Umbilical cord (tissue), 2 donors: ENCODE results near the gene CNTNAP2. TPM values are rescaled to one million over a fixed set of nuclear protein-coding genes. Genes with fewer than 3 reads are reported as not detected.
A peak's percentile ranks its signal among the peaks of the same experiment; 100 is the strongest.
"Not testable (repeated sequence)": the region's sequence is repeated elsewhere in the genome, so short reads cannot be mapped to it uniquely, and the experiment has no call there.

ENCODE experiments used
- DNase-seq: peaks from one replicate; pipeline ENCODE4 v3.0.0-alpha.2; 2015; ENCODE audit warnings: low spot score
- total RNA-seq: library from RNA; depleted of rRNA; stranded (reverse); fragments of >200 nt; gene quantifications from one replicate; pipeline ENCODE4 v1.2.3, GENCODE V29; 2014; ENCODE audit warnings: low replicate concordance; ENCODE audit not compliant: insufficient read depth

The CNTNAP2 gene
- total RNA-seq, 1 donor from 2014 or later, result 81.1 TPM

DNA sequence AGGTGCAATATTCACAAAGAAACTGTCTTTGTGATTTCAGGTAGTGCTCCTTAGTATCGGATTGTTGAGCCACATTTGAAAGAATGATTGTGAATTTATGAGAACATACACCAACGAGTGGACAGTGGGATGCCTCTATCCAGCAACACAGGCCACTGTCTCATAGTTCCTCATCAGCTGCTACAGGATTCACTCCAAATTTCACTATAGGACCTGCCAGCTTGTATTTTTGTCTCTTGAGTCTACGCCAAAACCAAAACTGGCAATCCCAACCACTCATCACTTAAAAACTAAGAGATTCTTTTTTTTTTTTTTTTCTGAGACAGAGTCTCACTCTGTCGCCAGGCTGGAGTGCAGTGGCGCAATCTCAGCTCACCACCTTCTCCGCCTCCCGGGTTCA lies 964.5 kb downstream of the CNTNAP2 start:
- DNase-seq, result no peak

DNA sequence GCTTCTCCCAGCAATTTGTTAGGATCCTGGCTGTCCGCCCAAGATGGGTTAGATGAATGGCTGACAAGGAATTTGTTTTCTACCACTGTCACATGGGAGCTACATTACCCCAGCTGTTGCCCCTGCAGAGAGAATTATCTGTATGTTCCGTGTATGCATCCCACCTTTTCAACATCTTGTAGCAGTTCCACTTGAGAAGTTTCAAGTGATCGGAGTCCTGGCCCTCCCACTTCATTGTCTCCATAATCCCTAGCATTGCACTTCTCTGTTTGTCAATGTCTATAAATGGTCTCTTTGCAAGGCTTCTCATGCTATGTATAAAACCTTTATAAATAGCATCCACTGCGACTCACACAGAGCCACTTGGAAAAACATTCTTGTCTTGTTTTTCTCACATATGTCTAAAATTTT lies 972.5 kb downstream of the CNTNAP2 start:
- no peak for DNase-seq

DNA sequence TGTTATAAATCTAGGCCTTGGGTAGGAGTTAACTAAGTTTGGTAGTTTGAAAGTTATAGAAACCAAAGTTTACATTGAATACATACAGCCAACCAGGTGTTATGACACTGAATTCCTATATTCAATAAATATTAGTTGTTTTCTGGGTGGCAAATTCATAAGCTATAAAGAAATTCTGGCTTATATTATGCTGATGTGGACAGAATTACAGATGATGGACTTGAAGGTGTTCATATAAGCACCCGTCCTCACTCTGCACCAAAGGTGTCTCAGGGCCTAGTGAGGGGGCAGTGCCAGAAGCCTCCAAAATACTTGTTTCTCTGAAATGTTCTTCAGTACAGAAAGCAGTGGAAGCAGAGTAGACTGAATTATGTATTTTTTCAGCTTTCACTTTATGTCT lies 973.0 kb downstream of the CNTNAP2 start:
- DNase-seq, result no peak

DNA sequence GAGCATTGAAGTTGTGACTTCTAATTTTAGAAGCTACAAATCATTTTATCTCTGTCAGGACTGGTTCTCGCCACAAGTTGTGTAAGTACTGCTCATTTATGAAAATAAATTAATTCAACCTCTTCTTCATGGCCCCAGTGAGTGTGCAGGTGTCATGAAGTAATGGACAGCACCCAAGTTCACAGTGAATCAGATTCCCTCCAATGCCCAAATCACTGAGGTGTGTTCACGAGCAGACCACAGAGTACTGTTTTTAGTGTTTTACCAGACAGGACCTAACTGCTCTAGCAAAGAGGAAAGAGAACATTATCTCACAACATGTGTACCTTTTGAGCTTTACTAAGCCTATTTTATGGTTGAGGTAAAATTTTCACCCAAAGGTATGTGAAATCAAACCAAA lies 980.0 kb downstream of the CNTNAP2 start:
- no peak for DNase-seq

DNA sequence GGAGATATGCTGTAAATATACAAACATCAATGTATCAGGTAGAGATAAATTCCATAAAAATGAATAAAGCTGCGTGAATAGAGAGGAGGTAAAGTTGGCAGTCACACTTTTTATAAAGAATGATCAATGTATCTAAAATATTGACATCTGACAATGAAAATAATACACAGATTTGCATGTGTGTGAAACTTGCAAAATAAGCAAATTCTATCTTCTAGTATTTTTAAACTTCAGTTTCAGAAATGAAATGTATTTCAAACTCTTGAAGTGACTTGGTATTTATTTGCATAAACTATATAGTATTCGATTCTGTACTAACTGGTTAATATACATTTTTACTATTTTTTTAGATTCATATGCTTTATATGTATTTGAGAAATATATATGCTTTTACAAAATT lies 986.6 kb downstream of the CNTNAP2 start:
- DNase-seq, result no peak

DNA sequence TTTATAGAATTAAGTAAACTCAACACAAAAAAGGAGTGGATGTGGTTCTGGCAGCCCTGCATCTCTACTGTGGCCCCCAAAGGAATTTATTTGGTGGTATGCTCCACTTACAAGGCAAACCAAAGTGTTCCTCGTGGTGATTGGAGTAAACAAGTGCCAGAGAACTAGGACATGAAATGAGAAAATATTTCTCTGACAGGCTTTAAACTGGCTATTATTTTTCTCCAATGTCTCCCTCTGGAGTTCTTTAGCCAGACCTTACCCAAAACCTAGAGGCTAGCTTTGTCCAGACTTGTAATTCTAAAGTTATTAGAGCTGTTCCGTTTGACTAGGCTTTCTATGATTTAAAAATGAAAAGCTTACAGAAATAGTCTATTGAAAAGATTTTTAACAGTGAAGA lies 990.1 kb downstream of the CNTNAP2 start:
- no peak for DNase-seq

DNA sequence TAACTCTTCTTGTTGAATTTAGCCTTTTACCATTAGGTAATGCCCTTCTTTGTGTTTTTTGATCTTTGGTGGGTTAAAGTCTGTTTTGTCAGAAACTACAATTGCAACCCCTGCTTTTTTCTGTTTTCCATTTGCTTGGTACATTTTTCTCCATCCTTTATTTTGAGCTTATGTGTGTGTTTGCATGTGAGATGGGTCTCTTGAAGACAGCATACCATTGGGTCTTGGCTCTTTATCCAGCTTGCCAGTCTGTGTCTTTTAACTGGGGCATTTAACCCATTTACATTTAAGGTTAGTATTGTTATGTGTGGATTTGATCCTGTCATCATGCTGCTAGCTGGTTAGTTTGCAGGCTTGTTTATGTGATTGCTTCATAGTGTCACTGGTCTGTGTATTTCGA lies 997.9 kb downstream of the CNTNAP2 start:
- DNase-seq, result not testable (repeated sequence)

DNA sequence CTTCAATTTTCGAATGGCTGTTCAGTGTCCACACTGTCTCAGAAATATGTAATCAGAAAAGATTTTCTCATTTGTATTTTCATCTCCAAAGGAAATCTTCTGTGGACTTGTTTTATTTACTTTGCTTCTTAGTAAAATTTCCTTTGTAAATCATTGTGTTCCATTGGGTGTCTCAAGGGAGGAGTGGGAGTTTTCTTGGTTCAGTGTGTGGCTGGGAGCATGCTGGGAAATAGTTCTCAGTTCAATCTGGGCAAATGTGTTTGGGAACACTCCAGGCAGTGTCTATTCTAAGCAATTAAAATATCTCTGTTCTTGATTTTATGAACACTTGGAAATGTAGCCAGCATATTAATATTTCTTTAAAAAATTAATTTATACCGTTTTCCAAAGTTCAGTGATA lies 1019.8 kb downstream of the CNTNAP2 start:
- DNase-seq, result no peak

DNA sequence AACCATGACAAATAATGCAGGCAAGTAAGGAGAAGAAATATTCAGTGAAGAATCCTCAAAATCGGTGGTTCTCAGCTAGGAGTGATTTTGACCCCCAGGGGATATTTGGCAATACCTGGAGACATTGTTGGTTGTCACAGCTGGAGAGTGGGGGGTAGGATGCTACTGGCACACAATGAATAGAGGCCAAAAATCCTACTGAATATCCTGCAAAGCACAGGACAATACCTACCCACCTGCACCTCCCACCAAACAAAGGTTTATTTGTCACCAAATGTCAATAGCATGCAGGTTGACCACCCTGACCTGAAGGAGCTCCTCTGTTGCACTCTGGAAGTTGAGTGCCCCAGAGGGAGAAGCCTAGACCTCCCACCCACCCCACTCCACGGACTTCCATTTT lies 1028.6 kb downstream of the CNTNAP2 start:
- no peak for DNase-seq

DNA sequence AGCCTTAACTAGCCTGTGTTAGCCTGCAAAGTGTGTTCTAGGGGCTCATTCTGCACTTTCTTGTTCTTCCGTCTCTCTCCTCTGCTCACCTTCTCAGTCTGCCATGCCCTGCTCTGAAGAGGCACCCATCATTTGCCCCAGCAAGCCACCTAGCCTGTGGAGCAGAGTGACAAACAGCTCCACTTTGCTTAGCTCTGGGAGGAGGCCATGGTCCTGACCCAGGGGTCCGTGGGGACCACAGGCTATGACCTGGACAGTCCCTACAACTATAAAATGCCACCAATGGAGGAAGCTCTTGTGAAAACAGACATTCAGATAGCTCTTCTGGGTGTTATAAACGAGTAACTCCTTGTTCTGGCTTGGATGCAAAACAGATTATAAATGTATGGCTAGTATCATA lies 1029.6 kb downstream of the CNTNAP2 start:
- DNase-seq, result no peak

DNA sequence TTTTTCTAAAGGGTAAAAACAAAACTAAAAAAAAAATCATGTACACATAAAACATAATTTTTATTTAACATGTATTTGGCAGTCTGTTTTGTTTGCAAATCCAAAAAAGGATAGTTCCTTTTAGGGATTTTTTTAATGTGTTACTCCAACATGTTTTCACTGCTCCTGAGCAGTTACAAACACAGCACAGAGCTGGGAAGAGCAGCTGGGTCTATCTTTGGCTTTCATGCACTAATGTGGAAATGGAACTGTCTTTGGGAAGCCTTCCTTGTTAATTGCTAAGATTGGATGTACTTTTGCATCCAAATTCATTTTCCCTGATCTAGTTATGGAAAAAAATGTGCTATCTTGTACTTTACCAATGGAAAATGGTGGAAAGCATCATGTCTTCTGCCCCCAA lies 1035.1 kb downstream of the CNTNAP2 start:
- no peak for DNase-seq

DNA sequence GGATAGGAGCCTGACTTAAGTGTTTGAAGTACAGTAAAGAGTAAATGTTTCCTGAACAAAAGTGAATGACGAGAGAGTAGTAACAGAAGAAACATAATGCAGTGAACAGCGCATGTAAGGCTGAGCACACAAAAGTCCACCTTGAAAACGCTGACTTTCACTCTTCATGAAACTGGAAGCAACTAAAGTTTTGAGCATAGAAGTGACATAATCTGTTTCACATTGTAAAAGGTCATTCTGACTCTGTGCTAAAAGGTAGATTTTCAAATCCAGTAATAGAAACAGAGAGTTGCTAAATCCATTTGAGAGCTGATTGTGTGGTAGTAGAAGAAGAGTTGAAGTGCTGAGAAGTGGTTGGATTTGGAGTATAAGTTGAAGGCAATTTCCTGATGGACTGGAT lies 1037.0 kb downstream of the CNTNAP2 start:
- no peak for DNase-seq

DNA sequence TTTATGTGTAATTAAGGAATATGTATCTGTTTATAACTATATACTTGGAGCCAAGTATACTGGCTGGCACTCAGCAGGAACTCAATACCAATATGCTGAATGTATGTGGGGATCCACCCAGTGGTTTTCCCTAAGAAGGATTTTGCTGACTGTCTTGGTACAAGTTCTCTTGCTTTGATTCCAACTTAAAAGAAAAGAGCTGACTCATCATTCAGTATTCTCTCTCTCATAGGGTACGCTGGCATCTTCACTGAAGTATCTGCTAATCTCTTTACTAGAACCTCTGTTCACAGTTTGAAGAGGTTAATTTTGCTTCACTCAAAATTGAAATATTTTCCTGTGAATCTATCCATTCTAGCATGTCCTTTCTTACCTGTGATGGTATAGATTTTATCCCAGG lies 1044.8 kb downstream of the CNTNAP2 start:
- DNase-seq, result no peak

DNA sequence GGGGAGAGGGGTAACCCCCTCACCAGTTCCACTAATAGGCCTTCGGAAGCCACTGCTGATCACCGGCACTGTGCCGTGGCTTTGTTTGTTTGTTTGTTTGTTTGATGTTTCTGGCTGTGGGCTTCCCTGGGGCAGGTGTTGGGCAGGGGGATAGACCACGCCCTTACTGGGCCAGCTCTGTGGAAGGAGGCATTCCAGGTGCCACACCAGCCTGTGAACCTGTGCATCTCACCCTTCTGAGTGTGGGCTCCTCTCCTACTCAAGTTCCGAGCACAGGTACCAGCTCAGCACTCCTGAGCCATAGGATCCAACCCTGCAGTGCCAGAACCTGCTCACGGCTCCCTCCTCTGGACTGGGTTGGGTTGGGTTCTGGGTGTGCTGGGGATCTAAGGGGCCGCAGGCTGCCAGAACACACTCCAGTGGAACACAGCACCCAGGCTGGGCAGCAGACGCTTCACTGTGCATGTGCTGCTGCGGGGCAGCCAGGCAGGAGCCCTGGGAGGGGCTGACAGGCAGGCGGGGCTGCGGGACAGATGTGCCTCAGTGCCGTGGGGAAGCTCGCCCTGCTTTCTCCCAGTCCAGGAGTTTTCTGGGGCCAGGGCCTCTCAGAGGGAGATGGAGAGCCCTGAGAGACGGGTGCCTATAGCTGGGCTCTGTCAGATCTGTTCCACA lies 1053.9 kb downstream of the CNTNAP2 start:
- no peak for DNase-seq

DNA sequence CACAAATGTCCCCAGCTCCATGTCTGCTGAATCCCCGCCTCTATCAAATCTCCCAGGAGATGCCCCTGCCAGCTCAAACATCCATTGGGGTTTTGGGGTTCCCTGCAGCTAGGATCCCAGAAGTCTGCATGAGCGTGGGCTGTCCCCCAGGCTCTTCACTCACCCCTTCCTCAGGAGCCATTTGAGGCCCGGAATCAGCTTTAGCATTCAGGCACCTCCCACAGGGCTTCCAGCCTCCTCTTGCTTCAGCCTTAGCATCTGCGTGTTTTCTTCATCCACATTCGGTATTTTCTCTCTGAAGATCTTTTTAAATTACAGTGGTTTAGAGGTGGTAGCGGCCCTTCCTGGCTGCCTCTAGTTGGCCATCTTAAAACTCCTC lies 1054.4 kb downstream of the CNTNAP2 start:
- DNase-seq, result no peak

DNA sequence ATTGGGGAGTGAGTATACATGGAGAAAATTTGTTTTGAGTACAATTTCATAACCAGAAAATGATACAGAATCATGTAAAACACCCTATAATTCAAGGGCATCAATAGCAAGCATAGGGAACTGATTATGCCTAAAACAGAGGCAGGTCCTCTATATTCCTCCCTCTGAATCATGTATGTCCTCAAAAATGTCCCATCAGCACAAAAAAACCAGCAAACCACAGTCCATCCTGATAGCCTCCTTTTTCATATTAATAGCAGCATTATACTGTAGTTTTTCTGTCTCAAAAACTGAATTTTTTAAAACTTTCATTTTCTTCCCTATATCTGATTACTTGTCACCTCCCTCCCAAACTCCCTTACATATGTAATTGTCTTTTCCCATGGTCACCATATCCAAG lies 1057.3 kb downstream of the CNTNAP2 start:
- no peak for DNase-seq

DNA sequence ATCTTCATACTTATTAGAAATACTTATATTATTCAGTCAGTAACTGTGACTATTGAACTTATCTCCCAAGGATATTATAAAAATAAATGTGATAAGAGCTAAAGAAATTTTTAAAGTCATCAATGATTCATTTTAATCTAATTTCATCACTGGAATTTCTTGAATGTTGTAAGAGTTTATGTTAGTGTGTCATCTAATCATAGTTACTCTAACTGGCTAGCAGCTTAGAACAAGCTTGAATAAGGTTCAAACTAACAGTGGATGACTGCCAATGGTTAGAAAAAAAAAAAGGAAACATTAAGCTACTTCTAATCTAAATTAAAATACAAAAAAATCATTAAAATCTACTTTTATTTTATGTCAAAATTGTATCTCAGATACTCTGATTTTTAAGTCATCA lies 1066.3 kb downstream of the CNTNAP2 start:
- DNase-seq, result no peak

DNA sequence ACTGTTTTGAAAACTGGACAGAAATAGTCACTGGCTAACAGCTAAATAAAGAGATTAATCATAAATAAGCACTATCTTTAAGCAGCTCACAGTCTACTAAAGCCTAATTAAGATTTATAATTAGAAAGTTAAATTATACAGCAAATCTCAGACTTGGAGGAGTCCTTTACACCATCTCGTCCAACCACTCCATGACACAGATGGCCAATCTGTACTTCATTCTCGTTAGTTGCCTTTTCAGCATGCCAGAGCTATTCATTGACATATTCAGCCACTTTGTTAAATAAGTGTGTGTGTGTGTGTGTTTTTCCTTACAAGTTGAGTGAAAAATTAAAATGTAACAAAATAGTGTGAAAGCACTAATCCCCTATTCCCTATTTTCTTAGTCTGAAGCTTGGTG lies 1066.7 kb downstream of the CNTNAP2 start:
- no peak for DNase-seq

DNA sequence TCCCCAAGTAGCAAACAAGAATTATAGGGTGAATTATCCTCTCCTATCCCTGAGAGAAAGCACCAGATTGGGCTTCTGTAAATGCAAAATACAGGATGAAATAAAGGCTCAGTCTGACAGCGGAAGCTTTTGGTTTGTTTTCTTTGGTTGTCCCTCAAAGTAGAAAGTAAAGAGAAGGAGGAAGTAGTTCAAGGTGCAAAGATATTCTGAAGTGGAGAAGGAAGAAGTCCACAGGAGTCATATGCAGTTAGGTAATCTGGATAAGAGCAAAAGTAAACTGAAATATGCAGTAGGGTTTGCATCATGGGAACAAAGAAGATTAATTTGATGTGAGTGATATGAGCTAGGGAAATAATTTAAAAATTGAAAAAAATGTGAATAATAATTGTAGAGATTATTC lies 1071.9 kb downstream of the CNTNAP2 start:
- no peak for DNase-seq

DNA sequence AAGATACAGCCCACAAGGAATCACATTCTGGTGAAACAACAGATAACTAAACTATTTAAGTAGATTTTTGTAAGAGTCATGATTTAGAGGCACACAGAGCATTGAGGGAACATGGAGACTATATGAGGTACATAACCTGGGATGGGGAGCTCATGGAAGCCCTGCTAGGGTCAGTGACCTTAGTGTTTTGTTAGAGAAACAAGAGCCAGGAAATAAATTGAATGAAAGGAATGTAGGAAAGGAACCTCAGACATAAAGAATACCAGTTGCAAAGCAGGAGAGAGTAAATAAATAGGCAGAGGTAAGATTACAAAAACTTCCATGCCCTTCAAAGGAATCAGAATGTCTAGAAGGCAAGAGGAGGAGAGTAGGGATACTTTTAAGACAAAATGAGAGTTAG lies 1076.9 kb downstream of the CNTNAP2 start:
- DNase-seq, result no peak

DNA sequence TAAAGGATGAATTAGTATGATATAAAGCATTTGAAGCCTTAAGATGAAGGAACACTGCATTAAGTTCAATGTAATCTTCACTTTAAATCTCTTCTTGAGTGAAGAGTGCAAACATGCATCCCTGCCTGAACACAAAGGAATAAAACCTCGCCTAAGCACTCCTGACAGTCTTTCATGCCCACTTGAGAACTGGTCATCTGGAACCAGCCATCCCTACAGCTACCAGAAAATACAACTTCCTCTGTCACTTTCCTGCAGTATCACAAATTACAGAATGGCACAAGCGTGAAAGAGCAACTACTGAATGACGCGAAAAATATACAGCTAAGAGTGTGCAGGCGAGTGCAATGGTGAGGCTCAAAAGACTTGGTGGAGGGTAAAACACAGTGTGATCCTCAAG lies 1079.9 kb downstream of the CNTNAP2 start:
- no peak for DNase-seq

DNA sequence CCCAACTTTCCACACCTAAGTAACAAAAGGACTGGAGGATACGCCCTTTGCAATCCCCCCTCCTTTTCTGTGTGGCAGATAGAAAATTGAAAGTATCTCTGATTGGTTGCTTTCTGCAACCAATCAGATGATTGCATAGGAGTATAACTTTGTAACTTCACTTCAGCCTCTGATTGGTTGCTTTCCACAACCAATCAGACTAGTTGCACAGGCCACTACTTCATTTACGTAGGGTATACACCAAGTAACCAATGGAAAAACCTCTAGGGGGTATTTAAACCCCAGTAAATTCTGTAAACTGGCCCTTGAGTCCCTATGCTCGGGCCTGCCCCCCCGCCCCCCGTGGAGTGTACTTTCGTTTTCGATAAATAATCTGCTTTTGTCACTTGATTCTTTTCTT lies 1080.4 kb downstream of the CNTNAP2 start:
- no peak for DNase-seq

DNA sequence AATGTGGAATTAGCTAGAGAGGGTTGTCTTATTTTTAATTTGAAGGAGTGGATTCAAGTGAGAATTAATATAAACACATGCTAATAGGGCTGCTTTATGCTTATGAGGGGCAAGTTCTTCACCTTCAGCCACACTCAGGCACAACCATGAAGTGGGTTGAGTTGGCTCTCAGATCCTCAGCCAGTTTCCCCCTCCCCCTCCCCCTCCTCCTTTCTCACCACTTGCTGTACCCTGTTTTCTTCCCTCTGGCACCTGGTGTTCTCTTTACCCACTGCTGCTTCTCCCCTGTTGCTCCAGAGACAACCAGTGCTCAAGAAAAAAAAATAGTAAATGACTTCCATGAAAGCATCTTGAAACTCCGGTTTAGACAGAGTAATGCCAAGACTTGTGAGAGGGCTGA lies 1083.3 kb downstream of the CNTNAP2 start:
- peak; percentile 30 for DNase-seq

DNA sequence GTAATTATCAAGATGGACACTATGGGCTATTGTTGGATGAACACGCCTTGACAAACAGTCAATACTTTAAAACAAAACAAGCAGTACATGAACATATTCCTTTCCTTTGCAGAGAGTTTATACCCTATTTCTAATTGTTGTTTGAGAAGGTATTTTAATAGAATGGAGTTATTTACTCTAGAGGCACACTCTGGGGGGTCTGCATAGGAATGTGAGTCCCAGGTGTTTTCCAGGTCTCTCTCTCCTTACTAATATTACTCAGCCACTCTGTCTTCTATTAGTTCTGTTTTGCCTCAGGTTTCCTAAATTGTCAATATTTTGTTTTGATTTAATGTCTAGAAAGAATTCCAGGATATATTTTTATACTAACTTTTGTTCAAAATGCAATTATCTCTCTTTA lies 1091.4 kb downstream of the CNTNAP2 start:
- DNase-seq, result no peak
